Stimulated activated CD4-positive, alpha-beta T cell treated with anti-CD3 and anti-CD28 coated beads, Interleukin-15, amount 100 ng/mL, for 48 hours (primary cell): ENCODE measurements around the gene PPP6R2.
"Not testable (repeated sequence)": the region's sequence is repeated elsewhere in the genome, so short reads cannot be mapped to it uniquely, and the experiment has no call there.

ENCODE experiments used
- DNase-seq, 2 donors: peaks; one replicate each; pipeline ENCODE4 v3.0.0-alpha.2; 2020; ENCODE audit warnings: low read depth in 2 of 2

The PPP6R2 gene

DNA sequence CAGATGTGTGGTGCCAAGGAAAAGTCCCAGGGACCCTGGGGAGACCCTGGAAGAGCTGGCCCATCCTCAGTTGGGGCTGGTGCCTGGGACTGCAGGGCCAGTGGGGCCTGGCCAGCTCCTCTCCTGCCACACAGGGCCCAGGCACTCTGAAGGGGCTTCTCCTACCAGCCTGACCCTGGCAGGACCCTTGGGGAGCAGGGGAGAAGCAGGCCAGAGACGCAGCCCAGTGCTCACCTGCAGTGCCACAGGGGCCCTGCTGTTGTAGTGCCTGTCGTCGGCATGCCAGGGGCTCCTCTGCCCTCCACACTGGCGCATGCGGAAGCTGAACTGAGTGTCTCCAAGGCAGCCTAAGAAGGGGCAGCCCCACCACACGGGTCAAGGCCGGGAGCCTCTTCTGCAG lies 25.5 kb upstream of the PPP6R2 start:
- no peak for DNase-seq

- no peak for DNase-seq
These were observed 24.8 kb upstream of the PPP6R2 start for GRCh38 chr22:50318356-50318697.

- no peak for DNase-seq
These were observed 24.3 kb upstream of the PPP6R2 start for GRCh38 chr22:50318698-50319411.

GRCh38 chr22:50319503-50319951 lies 23.6 kb upstream of the PPP6R2 start:
- DNase-seq, result no peak

DNA sequence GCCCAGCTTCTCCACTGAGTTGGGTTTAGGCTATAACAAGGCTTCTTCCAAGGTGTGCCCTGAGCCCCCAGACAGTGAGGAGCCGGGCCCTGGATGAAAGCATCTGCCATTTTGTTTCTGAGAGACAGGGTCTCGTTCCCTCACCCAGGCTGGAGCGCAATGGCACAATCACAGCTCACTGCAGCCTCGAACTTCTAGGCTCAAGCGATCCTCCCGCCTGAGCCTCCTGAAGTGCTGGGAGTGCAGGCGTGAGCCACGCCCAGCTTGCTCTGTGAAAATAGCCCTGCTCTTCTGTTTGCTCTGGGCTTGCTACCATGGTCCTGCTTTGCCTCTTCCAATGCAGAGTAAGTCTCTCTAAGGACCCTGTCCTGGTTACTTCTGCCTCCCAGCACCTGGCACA lies 23.0 kb upstream of the PPP6R2 start:
- DNase-seq, result no peak

DNA sequence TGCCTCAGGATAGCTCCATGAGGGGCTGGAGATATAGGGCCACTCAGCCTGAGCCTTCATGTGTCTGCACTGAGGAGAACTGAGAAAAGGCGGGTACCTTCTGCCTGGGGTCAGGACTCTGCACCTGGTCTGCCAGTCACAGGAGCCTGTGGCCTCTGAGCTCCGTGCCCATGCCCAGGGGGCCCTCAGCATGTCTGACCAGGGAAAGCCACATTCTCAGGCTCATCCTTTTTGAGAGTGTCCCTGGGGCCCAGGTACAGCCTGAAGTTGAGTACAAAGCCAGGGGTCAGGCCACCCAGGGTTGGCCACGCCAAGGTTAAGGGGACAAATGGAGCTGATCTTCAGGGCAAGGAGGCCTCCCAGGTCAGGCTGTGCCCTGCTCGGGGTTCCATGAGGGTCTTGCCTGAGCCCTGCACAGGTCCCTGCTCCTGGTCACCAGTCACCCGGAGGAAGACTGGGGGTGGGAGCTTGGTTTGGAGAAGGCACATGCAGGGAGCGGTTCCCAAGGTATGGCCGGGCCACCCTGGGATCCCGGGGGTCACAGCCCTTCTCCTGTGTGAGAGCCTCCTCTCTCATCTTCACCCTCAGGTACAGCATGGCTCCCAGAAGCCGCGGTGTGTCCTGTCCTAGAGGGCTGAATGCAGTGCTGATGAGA lies 22.3 kb upstream of the PPP6R2 start:
- DNase-seq, result no peak

DNA sequence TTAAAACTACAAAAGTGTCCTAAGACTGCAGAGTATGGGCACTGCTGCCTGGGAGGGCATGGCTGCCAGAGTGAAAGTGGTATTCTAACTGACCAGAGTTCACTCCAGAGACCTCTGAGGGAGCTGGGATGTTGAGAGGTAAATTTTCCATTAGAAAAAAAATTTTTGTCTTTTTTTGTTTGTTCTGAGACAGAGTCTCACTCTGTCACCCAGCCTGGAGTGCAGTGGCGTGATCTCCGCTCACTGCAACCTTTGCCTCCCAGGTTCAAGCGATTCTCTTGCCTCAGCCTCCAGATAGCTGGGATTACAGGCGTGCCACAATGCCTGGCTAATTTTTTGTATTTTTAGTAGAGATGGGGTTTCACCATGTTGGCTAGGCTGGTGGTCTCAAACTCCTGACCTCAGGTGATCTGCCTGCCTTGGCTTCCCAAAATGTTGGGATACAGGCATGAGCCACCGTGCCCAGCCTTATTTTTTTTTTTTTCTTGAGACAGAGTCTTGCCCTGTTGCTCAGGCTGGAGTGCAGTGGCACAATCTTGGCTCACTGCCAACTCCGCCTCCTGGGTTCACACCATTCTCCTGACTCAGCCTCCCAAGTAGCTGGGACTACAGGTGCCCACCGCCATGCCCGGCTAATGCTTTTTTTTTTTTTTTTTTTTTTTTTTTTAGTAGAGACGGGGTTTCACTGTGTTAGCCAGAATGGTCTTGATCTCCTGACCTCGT lies 20.6 kb upstream of the PPP6R2 start:
- not testable (repeated sequence) for DNase-seq

GRCh38 chr22:50323900-50324299 lies 19.2 kb upstream of the PPP6R2 start:
- DNase-seq, result no peak

- no peak for DNase-seq
These were observed 17.5 kb upstream of the PPP6R2 start for GRCh38 chr22:50325444-50326224.

DNA sequence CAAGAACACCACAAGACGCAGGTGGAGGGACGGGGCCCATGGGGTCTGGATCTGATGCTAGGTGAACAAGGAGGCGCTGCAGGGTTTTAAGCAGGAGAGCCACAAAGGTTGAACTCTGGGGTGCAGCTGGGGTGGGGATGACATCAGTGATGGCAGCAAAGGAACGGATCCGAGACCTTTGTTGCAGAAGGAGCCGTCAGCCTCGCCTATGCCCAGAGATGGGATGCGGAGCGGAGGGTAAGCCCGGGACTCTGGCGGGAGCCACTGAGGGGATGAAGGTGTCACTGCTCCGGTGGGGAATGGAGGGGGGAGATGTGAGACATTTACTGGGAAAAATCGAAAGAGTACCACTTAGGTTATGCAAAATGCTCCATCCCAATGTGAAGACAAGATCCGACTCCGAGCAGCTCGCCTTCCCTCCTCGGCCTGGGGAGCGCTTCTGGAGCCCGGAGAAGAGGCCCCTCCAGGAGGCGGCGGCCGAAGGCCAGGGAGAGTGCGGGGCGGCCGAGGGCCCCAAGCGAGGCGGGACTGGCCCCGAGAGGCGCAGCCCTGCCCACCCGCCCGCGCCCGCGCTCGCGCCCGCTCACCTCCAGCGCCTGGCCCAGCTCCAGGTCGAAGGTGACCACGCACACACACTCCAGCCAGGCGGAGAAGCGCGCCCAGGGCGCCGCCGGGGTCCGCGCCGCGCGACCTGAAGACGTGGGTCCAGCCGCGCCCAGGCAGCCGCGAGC lies 16.7 kb upstream of the PPP6R2 start:
- no peak for DNase-seq

DNA sequence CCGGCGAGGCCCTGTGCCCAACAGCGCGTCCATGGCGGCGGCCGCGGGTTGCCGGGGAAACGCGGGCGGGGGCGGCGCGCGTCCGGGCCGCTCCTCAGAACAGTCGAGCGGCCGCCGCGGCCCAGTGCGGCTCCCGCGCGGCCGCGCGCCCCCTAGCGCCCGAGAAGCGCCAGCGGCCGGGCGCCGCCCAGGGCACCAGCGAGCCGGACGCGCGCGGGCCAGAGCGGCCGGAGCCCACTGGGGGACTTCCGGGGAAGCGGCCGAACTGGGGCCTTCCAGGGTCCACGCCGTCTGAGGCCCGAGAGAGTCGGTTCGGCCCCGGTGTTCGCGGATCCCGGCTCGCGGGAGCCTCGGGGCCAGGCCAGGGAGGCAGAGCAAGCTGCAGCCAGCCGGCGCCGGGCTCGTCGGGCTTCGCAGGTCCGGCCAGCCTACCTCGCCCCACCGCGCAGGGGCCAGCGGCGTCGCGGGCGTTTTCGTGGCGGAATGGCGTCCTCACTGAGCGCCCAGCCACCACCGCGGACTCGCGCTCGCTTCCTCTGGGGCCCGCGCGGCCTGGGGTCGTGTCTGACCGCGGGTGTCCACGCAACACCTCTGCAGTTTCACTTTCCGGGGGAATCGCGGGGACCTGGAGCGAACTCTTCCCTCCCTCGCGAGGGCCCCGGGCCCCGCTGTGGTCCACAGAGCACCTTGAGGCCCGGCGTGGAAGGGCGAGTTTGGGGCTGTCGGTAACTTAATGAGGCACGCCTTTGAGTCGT lies 16.0 kb upstream of the PPP6R2 start, which contains the start of gene DENND6B:
TSS of gene DENND6B (minus strand) at position 57 of the 755 bp plus-strand sequence. CDS start at position 33, 24 bp downstream.
- DNase-seq, result peak in 1 of 2 donors; percentile 60

DNA sequence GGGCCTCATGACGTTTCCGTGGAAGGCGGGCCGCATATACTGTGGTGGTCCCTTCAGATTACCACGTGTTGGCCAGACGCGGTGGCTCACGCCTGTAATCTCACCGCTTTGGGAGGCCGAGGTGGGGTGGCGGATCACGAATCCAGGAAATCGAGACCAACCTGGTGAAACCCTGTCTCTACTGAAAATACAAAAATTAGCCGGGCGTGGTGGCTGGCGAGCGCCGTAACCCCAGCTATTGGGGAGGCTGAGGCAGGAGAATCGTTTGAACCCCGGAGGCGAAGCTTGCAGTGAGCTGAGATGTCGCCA lies 15.5 kb upstream of the PPP6R2 start:
- no peak for DNase-seq

DNA sequence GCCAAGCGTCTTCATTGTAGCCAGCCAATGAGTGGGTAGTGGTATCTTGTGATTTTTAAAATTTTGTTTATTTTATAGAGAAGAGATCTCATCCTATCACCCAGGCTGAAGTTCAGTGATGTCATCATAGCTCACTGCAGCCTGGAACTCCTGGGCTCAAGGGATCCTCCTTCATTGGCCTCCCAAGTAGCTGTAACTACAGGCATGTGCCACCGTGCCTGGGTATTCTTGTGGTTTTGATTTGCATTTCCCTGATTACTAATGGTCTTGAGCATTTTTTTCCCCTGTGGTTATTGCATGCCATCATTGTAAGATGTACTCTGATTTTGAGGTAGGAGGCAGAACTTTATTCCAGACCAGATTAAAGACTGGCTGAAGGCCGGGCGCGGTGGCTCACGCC lies 13.9 kb upstream of the PPP6R2 start:
- no peak for DNase-seq

GRCh38 chr22:50334433-50334832 lies 8.7 kb upstream of the PPP6R2 start:
- DNase-seq, result not testable (repeated sequence)

- no peak for DNase-seq
These were observed 5.7 kb upstream of the PPP6R2 start for GRCh38 chr22:50337262-50338041.

DNA sequence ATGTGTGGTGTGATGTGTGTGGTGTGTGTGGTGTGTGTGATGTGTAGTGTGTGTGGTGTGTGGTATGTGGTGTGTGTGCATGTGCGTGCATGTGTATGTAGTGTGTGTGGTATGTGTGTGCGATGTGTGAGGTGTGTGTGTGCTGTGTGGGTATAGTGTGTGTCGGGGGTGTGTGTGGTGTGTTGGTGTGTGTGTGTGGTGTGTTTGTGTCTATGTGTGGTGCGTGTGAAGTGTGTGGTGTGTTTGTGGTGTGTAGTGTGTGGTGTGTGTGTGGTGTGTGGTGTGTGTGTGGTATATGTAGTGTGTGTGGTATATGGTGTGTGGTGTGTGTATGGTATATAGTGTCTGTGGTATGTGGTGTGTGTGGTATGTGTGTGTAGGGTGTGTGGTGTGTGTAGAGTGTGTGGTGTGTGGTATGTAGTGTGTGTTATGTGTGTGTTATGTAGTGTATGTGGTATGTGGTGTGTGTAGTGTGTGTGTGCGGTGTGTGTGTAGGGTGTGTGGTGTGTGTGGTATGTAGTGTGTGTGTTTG lies 5.0 kb upstream of the PPP6R2 start:
- no peak for DNase-seq

GRCh38 chr22:50338860-50339462 lies 4.2 kb upstream of the PPP6R2 start:
- no peak for DNase-seq

- no peak for DNase-seq
These were observed 2.9 kb upstream of the PPP6R2 start for GRCh38 chr22:50339945-50340879.
